B cell (primary cell): Measurements from ENCODE around the gene SPON2.

ENCODE experiments used
- CTCF ChIP-seq: fragments of 200-600 bp; IDR thresholded peaks from one replicate; pipeline ENCODE4 v1.8.0; 2022; ENCODE audit warnings: antibody characterized with exemption, mild to moderate bottlenecking
- EZH2 ChIP-seq: IDR thresholded peaks from 2 replicates; pipeline ENCODE4 v1.6.1; 2012; ENCODE audit warnings: borderline replicate concordance, low read depth, mild to moderate bottlenecking, moderate library complexity, low read length; ENCODE audit not compliant: insufficient read depth, poor library complexity, severe bottlenecking

- no peak for TF ChIP-seq CTCF
- TF ChIP-seq EZH2 = no peak
Observed at GRCh38 chr4:1215141-1216075, 43.0 kb upstream of the SPON2 start.
